Effector CD4-positive, alpha-beta T cell (primary cell): ENCODE data around the gene C1QTNF6.

ENCODE experiments used
- DNase-seq: peaks from one replicate; pipeline ENCODE4 v3.0.0-alpha.2; 2020

The C1QTNF6 gene

GRCh38 chr22:37139762-37140161 lies 48.3 kb downstream of the C1QTNF6 start:
- no peak for DNase-seq

- DNase-seq: no peak
These were observed 49.0 kb downstream of the C1QTNF6 start for GRCh38 chr22:37138849-37139561.

GRCh38 chr22:37137903-37138665 lies 50.0 kb downstream of the C1QTNF6 start:
- DNase-seq: no peak

- no peak for DNase-seq
These were observed 50.9 kb downstream of the C1QTNF6 start for GRCh38 chr22:37137131-37137530.

GRCh38 chr22:37135023-37135422 lies 53.0 kb downstream of the C1QTNF6 start:
- DNase-seq: no peak

GRCh38 chr22:37133304-37134018 lies 54.6 kb downstream of the C1QTNF6 start:
- DNase-seq: no peak

- no peak for DNase-seq
These were observed 55.3 kb downstream of the C1QTNF6 start for GRCh38 chr22:37132773-37133172.
